Measurements from ENCODE around the gene MELTF.

Gene MELTF

GRCh38 chr3:196954832-196955231 lies 74.8 kb downstream of the MELTF start:
- no peak for DNase-seq (ENCODE audit: low read depth, low spot score)
- H3K4me3 ChIP-seq (ENCODE audit: low read length), result no peak overlapping the region

Measured in Jurkat, Clone E6-1 (cell line).